VCaP (cell line): Measurements from ENCODE around the gene CCDC6.
A peak's percentile ranks its signal among the peaks of the same experiment; 100 is the strongest.
"Not testable (repeated sequence)": the region's sequence is repeated elsewhere in the genome, so short reads cannot be mapped to it uniquely, and the experiment has no call there.

Experiments used
- H3K27ac ChIP-seq: fragments of 450-650 bp; 2 replicates; pipeline ENCODE4 v1.5.1; 2017
- CTCF ChIP-seq: fragments of 450-650 bp; conservative IDR thresholded peaks from 2 replicates; pipeline ENCODE4 v1.5.1; 2017; ENCODE audit warnings: mild to moderate bottlenecking, moderate library complexity

Gene CCDC6

GRCh38 chr10:59805014-59805413, 101.3 kb downstream of the CCDC6 start:
- no peak overlapping the region for H3K27ac ChIP-seq
- TF ChIP-seq CTCF, result peak; percentile 66

GRCh38 chr10:59804220-59804619, 102.1 kb downstream of the CCDC6 start:
- no peak for TF ChIP-seq CTCF

GRCh38 chr10:59803714-59804113, 102.6 kb downstream of the CCDC6 start:
- no peak overlapping the region for H3K27ac ChIP-seq
- TF ChIP-seq CTCF, result no peak

More at GRCh38 chr10:59804220-59804619, 102.1 kb downstream of the CCDC6 start:
- H3K27ac ChIP-seq, result no peak overlapping the region

- no peak overlapping the region for H3K27ac ChIP-seq
- no peak for TF ChIP-seq CTCF
Measured at GRCh38 chr10:59801171-59801570, 105.2 kb downstream of the CCDC6 start.

GRCh38 chr10:59799421-59799820, 106.9 kb downstream of the CCDC6 start:
- no peak for TF ChIP-seq CTCF
- H3K27ac ChIP-seq, result no peak overlapping the region

- no peak for TF ChIP-seq CTCF
- no peak overlapping the region for H3K27ac ChIP-seq
Measured at GRCh38 chr10:59793919-59794318, 112.4 kb downstream of the CCDC6 start.

- no peak for TF ChIP-seq CTCF
- no peak overlapping the region for H3K27ac ChIP-seq
Measured at GRCh38 chr10:59792812-59793211, 113.5 kb downstream of the CCDC6 start.

- H3K27ac ChIP-seq, result no peak overlapping the region
- no peak for TF ChIP-seq CTCF
Measured at GRCh38 chr10:59791601-59792000, 114.8 kb downstream of the CCDC6 start.

GRCh38 chr10:59790080-59790479, 116.3 kb downstream of the CCDC6 start:
- H3K27ac ChIP-seq, result not testable (repeated sequence)

- not testable (repeated sequence) for H3K27ac ChIP-seq
Measured at GRCh38 chr10:59788914-59789313, 117.4 kb downstream of the CCDC6 start.

- not testable (repeated sequence) for H3K27ac ChIP-seq
Measured at GRCh38 chr10:59787032-59787431, 119.3 kb downstream of the CCDC6 start.

GRCh38 chr10:59785476-59785875, 120.9 kb downstream of the CCDC6 start:
- H3K27ac ChIP-seq, result not testable (repeated sequence)
